PC-3 (cell line): Measurements from ENCODE around the gene EZH1.

Source experiments
- CTCF ChIP-seq: fragments of 300-600 bp; sonication (generic); conservative IDR thresholded peaks from 2 replicates; pipeline ENCODE4 v1.5.1; 2017; ENCODE audit warnings: antibody characterized with exemption, low read depth, mild to moderate bottlenecking, low read length
- EZH2 ChIP-seq: fragments of 300-600 bp; sonication (generic); IDR thresholded peaks from one replicate; pipeline ENCODE4 v1.6.1; 2017; ENCODE audit warnings: antibody characterized with exemption, mild to moderate bottlenecking, low read length; ENCODE audit not compliant: unreplicated experiment
- EZH2phosphoT487 ChIP-seq: fragments of 300-600 bp; sonication (generic); IDR thresholded peaks from 2 replicates; pipeline ENCODE4 v1.6.1; 2018; ENCODE audit warnings: mild to moderate bottlenecking, antibody characterized with exemption, low read length, borderline replicate concordance

- TF ChIP-seq CTCF (no peak), EZH2 (no peak), EZH2phosphoT487 (no peak)
Observed at GRCh38 chr17:42699415-42699740, 45.5 kb downstream of the EZH1 start.
